H1 (cell line): ENCODE data around the gene SPTB. TPM values are rescaled to one million over a fixed set of nuclear protein-coding genes. Genes with fewer than 3 reads are reported as not detected.
A peak's percentile ranks its signal among the peaks of the same experiment; 100 is the strongest.

Source experiments
- CTCF ChIA-PET: fragments of 300-600 bp; sonication (Branson Sonifier 250); formaldehyde crosslinking; loops from one replicate; lab custom pipeline; 2021; ENCODE audit not compliant: partially characterized antibody; lab: Charles Lee
- POLR2A ChIA-PET: fragments of 300-600 bp; sonication (Branson Sonifier 250); formaldehyde crosslinking; loops from one replicate; lab custom pipeline; 2021; ENCODE audit warnings: inconsistent platforms; ENCODE audit not compliant: partially characterized antibody; lab: Charles Lee
- DNase-seq, 2 experiments: peaks; one replicate each; pipeline versions ENCODE4 v3.0.0 to v3.0.0-alpha.2; 2010 to 2022; ENCODE audit warnings: low spot score in 2 of 2, low read depth in 1 of 2, mixed read lengths in 1 of 2
- FAIRE-seq: peaks from 2 replicates; lab custom pipeline; 2011; peaks lifted over from hg19 to GRCh38; lab: Jason Lieb, UNC
- H2AFZ ChIP-seq: 2 replicates; pipeline ENCODE4 v1.8.1; 2012; ENCODE audit warnings: low read length, inconsistent platforms
- H2AK5ac ChIP-seq: 2 replicates; pipeline ENCODE4 v1.6.1; 2013; ENCODE audit warnings: low read depth, low read length
- H2BK120ac ChIP-seq: replicated peaks from 2 replicates; pipeline ENCODE3; 2013; ENCODE audit warnings: low read depth, low read length, inconsistent platforms
- H2BK12ac ChIP-seq: 2 replicates; pipeline ENCODE4 v1.6.1; 2013; ENCODE audit warnings: low read depth, low read length
- H2BK15ac ChIP-seq: 2 replicates; pipeline ENCODE4 v1.6.1; 2013; ENCODE audit warnings: low read length
- H2BK20ac ChIP-seq: 2 replicates; pipeline ENCODE4 v1.6.1; 2013; ENCODE audit warnings: low read length
- H2BK5ac ChIP-seq: 2 replicates; pipeline ENCODE4 v1.6.1; 2013; ENCODE audit warnings: low read depth, low read length
- H3K14ac ChIP-seq: 2 replicates; pipeline ENCODE4 v1.6.1; 2013; ENCODE audit warnings: inconsistent platforms; ENCODE audit not compliant: insufficient read length
- H3K18ac ChIP-seq: 2 replicates; pipeline ENCODE4 v1.6.1; 2013; ENCODE audit warnings: low read length; ENCODE audit errors: extremely low read depth
- H3K23ac ChIP-seq: 2 replicates; pipeline ENCODE4 v1.6.1; 2013; ENCODE audit warnings: inconsistent platforms; ENCODE audit not compliant: insufficient read length
- H3K23me2 ChIP-seq: 2 replicates; pipeline ENCODE4 v1.6.1; 2013; ENCODE audit warnings: low read depth, low read length
- H3K27ac ChIP-seq: 2 replicates; pipeline ENCODE4 v1.6.1; 2011; ENCODE audit warnings: low read depth, low read length, inconsistent platforms
- H3K27me3 ChIP-seq, 4 experiments: replicated peaks in 1 of 4; 1 replicate in 1 of 4; 2 replicates in 3 of 4; pipeline versions ENCODE4 v1.6.1 to v1.8.1; 2011 to 2013; ENCODE audit warnings: low read length in 3 of 4, mild to moderate bottlenecking in 3 of 4, inconsistent platforms in 2 of 4, mixed read lengths in 2 of 4, moderate library complexity in 1 of 4; ENCODE audit not compliant: control insufficient read depth in 3 of 4, insufficient read depth in 3 of 4; ENCODE audit errors: extremely low read depth in 1 of 4
- H3K36me3 ChIP-seq, 4 experiments: 2 replicates each; pipeline versions ENCODE4 v1.6.1 to v1.8.1; 2011 to 2013; ENCODE audit warnings: mild to moderate bottlenecking in 4 of 4, low read length in 3 of 4, moderate library complexity in 2 of 4, control low read depth in 1 of 4, inconsistent platforms in 1 of 4; ENCODE audit not compliant: insufficient read depth in 4 of 4, control insufficient read depth in 2 of 4
- H3K4ac ChIP-seq: replicated peaks from 2 replicates; pipeline ENCODE3; 2013; ENCODE audit warnings: low read length, low read depth, mixed read lengths, inconsistent platforms; ENCODE audit not compliant: insufficient read length
- H3K4me1 ChIP-seq, 4 experiments: replicated peaks in 1 of 4; 1 replicate in 1 of 4; 2 replicates in 3 of 4; pipeline versions ENCODE4 v1.6.1 to v1.8.1; 2011 to 2013; ENCODE audit warnings: low read length in 3 of 4, inconsistent platforms in 2 of 4, mixed read lengths in 1 of 4; ENCODE audit not compliant: insufficient read depth in 4 of 4, control insufficient read depth in 3 of 4
- H3K4me2 ChIP-seq, 2 experiments: 2 replicates each; pipeline versions ENCODE4 v1.6.1 to v1.8.1; 2011 to 2013; ENCODE audit warnings: low read depth in 2 of 2, low read length in 2 of 2, control low read depth in 1 of 2, inconsistent platforms in 1 of 2, mild to moderate bottlenecking in 1 of 2; ENCODE audit not compliant: insufficient read depth in 1 of 2
- H3K4me3 ChIP-seq, 4 experiments: fragments of 200-600, 300-600 bp in 1 of 4; sonication (generic), shearing (Covaris generic), sonication (Bioruptor Twin) in 1 of 4; 2 replicates each; pipeline versions ENCODE4 v1.5.1 to v1.8.1; 2011 to 2016; ENCODE audit warnings: low read length in 4 of 4, low read depth in 3 of 4, control low read depth in 2 of 4, inconsistent platforms in 2 of 4, mild to moderate bottlenecking in 2 of 4, mixed read lengths in 1 of 4, moderate library complexity in 1 of 4; ENCODE audit not compliant: insufficient read depth in 2 of 4; ENCODE audit errors: extremely low read depth in 1 of 4
- H3K56ac ChIP-seq: replicated peaks from 2 replicates; pipeline ENCODE3; 2013; ENCODE audit warnings: low read depth, mild to moderate bottlenecking, mixed read lengths, low read length, inconsistent platforms; ENCODE audit not compliant: insufficient read length
- H3K79me1 ChIP-seq: 2 replicates; pipeline ENCODE4 v1.6.1; 2013; ENCODE audit warnings: low read depth, low read length, control low read depth
- H3K79me2 ChIP-seq, 2 experiments: 2 replicates each; pipeline versions ENCODE4 v1.6.1 to v1.8.1; 2012 to 2013; ENCODE audit warnings: low read length in 2 of 2, mild to moderate bottlenecking in 2 of 2, inconsistent platforms in 1 of 2; ENCODE audit not compliant: insufficient read depth in 2 of 2, control insufficient read depth in 1 of 2
- H3K9ac ChIP-seq, 4 experiments: replicated peaks in 1 of 4; 1 replicate in 1 of 4; 2 replicates in 3 of 4; pipeline versions ENCODE4 v1.6.1 to v1.8.1; 2011 to 2013; ENCODE audit warnings: low read depth in 3 of 4, low read length in 3 of 4, control low read depth in 2 of 4, mild to moderate bottlenecking in 2 of 4, moderate library complexity in 2 of 4, inconsistent platforms in 1 of 4; ENCODE audit errors: extremely low read depth in 1 of 4
- H3K9me3 ChIP-seq, 2 experiments: 2 replicates each; pipeline versions ENCODE4 v1.6.1 to v1.8.1; 2012 to 2013; ENCODE audit warnings: mild to moderate bottlenecking in 2 of 2, moderate library complexity in 2 of 2, control low read depth in 1 of 2, inconsistent platforms in 1 of 2, low read depth in 1 of 2, low read length in 1 of 2, mixed read lengths in 1 of 2; ENCODE audit not compliant: insufficient read depth in 2 of 2
- H4K20me1 ChIP-seq, 2 experiments: replicated peaks in 1 of 2; 2 replicates each; pipeline versions ENCODE3 to v1.8.1; 2011 to 2013; ENCODE audit warnings: inconsistent platforms in 2 of 2, low read length in 2 of 2, mild to moderate bottlenecking in 1 of 2; ENCODE audit not compliant: insufficient read depth in 2 of 2, control insufficient read depth in 1 of 2
- H4K5ac ChIP-seq: 2 replicates; pipeline ENCODE4 v1.6.1; 2013; ENCODE audit warnings: low read length, low read depth, mixed read lengths, inconsistent platforms; ENCODE audit not compliant: insufficient read length
- H4K8ac ChIP-seq: 2 replicates; pipeline ENCODE4 v1.8.0; 2013; ENCODE audit warnings: mild to moderate bottlenecking, moderate library complexity, low read length, inconsistent platforms; ENCODE audit not compliant: insufficient read depth; ENCODE audit errors: extremely low read depth
- H4K91ac ChIP-seq: replicated peaks from 2 replicates; pipeline ENCODE3; 2013; ENCODE audit warnings: low read length, mixed read lengths, inconsistent platforms; ENCODE audit not compliant: insufficient read length
- TEAD4 ChIP-seq: IDR thresholded peaks from 2 replicates; pipeline ENCODE4 v1.6.1; 2012; ENCODE audit warnings: low read depth, low read length, inconsistent platforms, mixed read lengths
- whole genome bisulfite sequencing, 2 experiments: shearing (Covaris generic) in 1 of 2; methylation state at CpG; one replicate each; pipeline versions ENCODE4 v1.1.6 to v1.1.7; 2013 to 2015; ENCODE audit warnings: low lambda C conversion rate in 2 of 2, mixed read lengths in 2 of 2, inconsistent platforms in 1 of 2, low coverage in 1 of 2, missing lambda C conversion rate in 1 of 2; ENCODE audit not compliant: insufficient replicate concordance in 2 of 2, insufficient coverage in 1 of 2, insufficient read length in 1 of 2; ENCODE audit errors: extremely low coverage in 1 of 2, missing lambda C conversion rate in 1 of 2; 5-methylcytosine and 5-hydroxymethylcytosine counted together
- polyA plus RNA-seq, 7 experiments: library from polyadenylated mRNA; depleted of rRNA in 3 of 7; stranded (reverse) in 5 of 7; unstranded in 2 of 7; fragments of >200 nt in 5 of 7; fragments of 200-250 nt in 2 of 7; gene quantifications; 1 replicate in 5 of 7; 2 replicates in 1 of 7; 4 replicates in 1 of 7; pipeline versions ENCODE4 v1.2.1 to v1.2.3, GENCODE V29; 2011 to 2013; ENCODE audit warnings: missing spikeins in 2 of 7, mixed read lengths in 2 of 7
- total RNA-seq: library from RNA; stranded (reverse); fragmentation: NEBNext Ultra II Directional; extraction: Animal tissue kit (Norgen Biotek cat#: 25700); gene quantifications from 2 replicates; pipeline ENCODE4 v1.2.1, GENCODE V29; 2021

SPTB gene
- total and polyA plus RNA-seq, 2 of the 8 experiments (the other 6 are each of a cell fraction or from before 2014, with no cell fraction given) = 0.30 to 2.4 TPM

DNA sequence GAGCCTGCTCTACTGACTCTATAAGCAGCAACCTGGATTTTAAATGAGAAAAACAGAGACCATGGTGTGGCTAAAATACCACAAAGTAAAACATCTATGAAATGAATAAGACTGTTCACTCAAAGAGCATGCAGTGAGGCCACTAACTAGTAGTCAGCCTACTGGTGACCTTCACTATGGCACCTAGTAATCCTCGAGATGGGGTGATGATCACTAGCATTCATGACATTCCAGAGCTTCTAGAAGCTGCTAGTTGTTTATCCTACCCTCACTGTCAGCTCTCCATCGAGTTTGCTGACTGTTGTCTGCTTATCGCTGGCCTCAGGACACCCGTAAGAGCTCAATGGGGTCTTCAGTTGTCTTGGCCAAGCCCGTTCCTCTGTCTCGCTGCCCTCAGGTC, 13.7 kb downstream of the SPTB start:
- Histone ChIP-seq H2BK15ac (peak overlapping the region; percentile 50; the same call in 1 of the 2 replicates), H2AK5ac (no peak overlapping the region; the same call in 1 of the 2 replicates), H3K23ac (no peak overlapping the region), H4K5ac (no peak overlapping the region), H3K18ac (0 out of 2 replicates have a peak overlapping the region, but pooled peaks have one; percentile 20), H3K14ac (no peak overlapping the region), H3K27me3 (no peaks in the 10 kb centered on the region; a peak in 1 of 7 replicates), H3K4me2 (no peak overlapping the region), H3K27ac (no peak overlapping the region), H3K4ac (no peak overlapping the region), H2BK120ac (no peak overlapping the region), H2BK20ac (no peak overlapping the region), H3K4me3 (no peak overlapping the region), H4K8ac (no peak overlapping the region), H2AFZ (no peak overlapping the region), H2BK12ac (peak overlapping the region; percentile 31; the same call in 1 of the 2 replicates), H4K20me1 (no peaks in the 10 kb centered on the region), H3K23me2 (no peaks in the 10 kb centered on the region), H3K79me1 (no peaks in the 10 kb centered on the region), H3K4me1 (peaks cover 2 to 16% (median 6%) of the 10 kb centered on the region in 4 experiments; a peak in 4 of 7 replicates), H3K9me3 (no peaks in the 10 kb centered on the region), H4K91ac (no peak overlapping the region), H2BK5ac (no peak overlapping the region), H3K79me2 (no peaks in the 10 kb centered on the region), H3K9ac (no peak overlapping the region), H3K36me3 (no peaks in the 10 kb centered on the region), H3K56ac (no peak overlapping the region)
- DNase-seq (no peak), FAIRE-seq (no peak)
- WGBS, 2 experiments = 87% methylated on average over 6 of the region's 6 CpGs; no CpG with 5 or more reads in 1 of the 2 experiments
- CTCF ChIA-PET = interaction anchor here (0.6 to 6.7 kb wide), 14 partner anchors 9 to 206 kb away, joined by 3 to 41 read pairs (median 6); partner anchors contain the start of gene SPTB
- POLR2A ChIA-PET = interaction anchor here (0.6 to 1.7 kb wide), 3 partner anchors 9 to 1191 kb away, joined by 3 to 5 read pairs (median 3); no protein-coding TSS in a partner anchor
- TF ChIP-seq TEAD4 = peak; percentile 72
